Right cardiac atrium (tissue), 5 donors: ENCODE data around the gene PDIA6. TPM values are rescaled to one million over a fixed set of nuclear protein-coding genes. Genes with fewer than 3 reads are reported as not detected.

Experiments
- ATAC-seq, 2 donors: fragments of 200-7000 bp; cut with Tn5 transposase; one replicate each; pipeline versions ENCODE4 v1.8.0 to v1.9.1; 2020; ENCODE audit warnings: moderate library complexity in 2 of 2, mild to moderate bottlenecking in 1 of 2
- DNase-seq, 3 donors: peaks; one replicate each; pipeline ENCODE4 v3.0.0-alpha.2; 2020
- H3K27ac ChIP-seq: one replicate; pipeline ENCODE4 v1.5.1; 2013; ENCODE audit warnings: mild to moderate bottlenecking, low read length, control low read depth, moderate library complexity
- H3K27me3 ChIP-seq: one replicate; pipeline ENCODE4 v1.6.1; 2013; ENCODE audit not compliant: control insufficient read depth, insufficient read depth
- H3K4me1 ChIP-seq: one replicate; pipeline ENCODE4 v1.6.1; 2013; ENCODE audit warnings: low read length; ENCODE audit not compliant: control insufficient read depth, insufficient read depth
- H3K4me3 ChIP-seq: one replicate; pipeline ENCODE4 v1.5.1; 2013; ENCODE audit warnings: low read length, control low read depth
- H3K9me3 ChIP-seq: one replicate; pipeline ENCODE4 v1.6.1; 2013; ENCODE audit warnings: low read length; ENCODE audit not compliant: control insufficient read depth
- WGBS: extraction: QIAGEN DNeasy Blood & Tissue Kit; methylation state at CpG from one replicate; pipeline ENCODE4 v1.1.7; 2013; 5-methylcytosine and 5-hydroxymethylcytosine counted together
- intact Hi-C, 4 donors: fragments of 100-400 bp; cut with DNase I; formaldehyde crosslinking; loops; one replicate each; pipeline versions ENCODE4 v1.11.0 to v1.14.0; 2022 to 2023
- polyA plus RNA-seq: library from polyadenylated mRNA; stranded (reverse); fragments of 200-250 nt; gene quantifications from one replicate; pipeline ENCODE4 v1.2.3, GENCODE V29; 2013
- total RNA-seq, 4 donors: library from RNA; stranded (reverse); fragmentation: NEBNext Ultra II Directional; extraction: Animal tissue kit (Norgen Biotek cat#: 25700); gene quantifications; one replicate each; pipeline ENCODE4 v1.2.1, GENCODE V29; 2021
- donor health status: healthy with polysubstance abuse.
- donor health status: DM: no; HTN: yes; CAD: no.
- donor health status: DM: no; HTN: no; CAD: no.
- donor health status: DM: no; HTN: yes; CAD: no; lungs with severe emphysema.
- donor health status: DM: yes; HTN: yes; CAD: no.

PDIA6 gene
- total and polyA plus RNA-seq, 5 donors = 75.7 to 148 (median 122) TPM

DNA sequence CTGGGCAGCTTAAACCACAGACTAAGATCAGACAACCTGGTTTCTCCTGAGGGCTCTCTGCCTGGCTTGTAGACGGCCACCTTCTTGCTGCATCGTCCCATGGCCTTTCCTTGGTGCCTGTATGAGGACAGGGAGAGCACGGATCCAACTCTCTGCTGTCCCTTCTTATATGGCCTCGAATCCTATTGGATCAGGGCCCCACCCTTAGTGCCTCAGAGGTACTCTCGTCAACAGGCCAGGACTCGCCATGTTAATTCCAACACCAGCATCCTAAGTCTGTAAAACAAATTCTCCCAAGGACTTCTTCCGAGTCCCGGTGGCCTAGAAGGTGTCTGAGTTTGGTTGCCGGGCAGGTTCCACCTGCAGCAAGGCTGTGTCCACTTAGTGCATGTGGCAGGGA, 51.0 kb downstream of the PDIA6 start:
- WGBS = 85% methylated on average over 9 of the region's 9 CpGs
- Histone ChIP-seq H3K4me1 (no peaks in the 10 kb centered on the region), H3K9me3 (no peaks in the 10 kb centered on the region), H3K27me3 (no peaks in the 10 kb centered on the region), H3K27ac (no peak overlapping the region), H3K4me3 (no peak overlapping the region)
- intact Hi-C loops = no loop called here
- no peak for ATAC-seq
- DNase-seq = peak in 1 of 3 donors; percentile 12

DNA sequence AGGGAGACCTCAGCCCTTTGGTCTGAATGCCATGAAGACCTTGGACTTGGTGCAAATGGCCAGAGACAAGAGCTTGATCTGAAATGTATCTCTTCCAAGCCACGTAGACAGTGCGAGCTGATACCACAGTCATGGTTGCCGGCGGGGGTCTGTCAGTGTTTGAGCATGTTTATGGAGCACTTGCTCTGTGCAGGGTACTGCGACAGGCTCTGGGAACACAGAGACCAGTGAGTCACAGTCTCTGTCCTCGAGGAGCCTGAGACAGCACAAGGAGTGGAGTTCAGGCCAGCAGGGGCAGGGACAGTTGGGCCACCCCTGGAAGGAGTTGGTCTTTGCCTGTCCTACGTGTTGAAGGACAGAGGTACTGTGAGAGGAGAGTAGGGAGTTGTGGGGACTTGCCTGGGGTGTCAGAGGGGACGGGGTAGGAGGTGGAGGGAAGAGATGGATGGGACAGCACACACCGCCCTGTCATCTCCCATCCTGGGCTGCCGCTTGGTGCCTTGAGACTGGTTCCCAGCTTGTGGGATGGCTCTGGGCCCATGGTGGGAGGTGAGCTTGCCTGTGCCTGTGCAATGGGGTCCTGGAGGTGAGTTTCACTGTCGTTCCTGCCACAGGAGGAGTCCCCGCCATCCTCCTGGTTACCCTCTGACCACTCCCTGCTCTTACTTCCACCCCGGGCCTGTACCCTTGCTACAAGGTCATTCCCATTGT, 51.6 kb downstream of the PDIA6 start:
- no peaks in the 10 kb centered on the region for H3K27me3 ChIP-seq
- no peak overlapping the region for H3K27ac ChIP-seq
- H3K9me3 ChIP-seq = no peaks in the 10 kb centered on the region
- DNase-seq = peak in 1 of 3 donors; percentile 31
- WGBS = 88% methylated on average over 13 of the region's 13 CpGs
- H3K4me1 ChIP-seq = no peaks in the 10 kb centered on the region
- ATAC-seq = no peak
- intact Hi-C loops = no loop called here
- no peak overlapping the region for H3K4me3 ChIP-seq

DNA sequence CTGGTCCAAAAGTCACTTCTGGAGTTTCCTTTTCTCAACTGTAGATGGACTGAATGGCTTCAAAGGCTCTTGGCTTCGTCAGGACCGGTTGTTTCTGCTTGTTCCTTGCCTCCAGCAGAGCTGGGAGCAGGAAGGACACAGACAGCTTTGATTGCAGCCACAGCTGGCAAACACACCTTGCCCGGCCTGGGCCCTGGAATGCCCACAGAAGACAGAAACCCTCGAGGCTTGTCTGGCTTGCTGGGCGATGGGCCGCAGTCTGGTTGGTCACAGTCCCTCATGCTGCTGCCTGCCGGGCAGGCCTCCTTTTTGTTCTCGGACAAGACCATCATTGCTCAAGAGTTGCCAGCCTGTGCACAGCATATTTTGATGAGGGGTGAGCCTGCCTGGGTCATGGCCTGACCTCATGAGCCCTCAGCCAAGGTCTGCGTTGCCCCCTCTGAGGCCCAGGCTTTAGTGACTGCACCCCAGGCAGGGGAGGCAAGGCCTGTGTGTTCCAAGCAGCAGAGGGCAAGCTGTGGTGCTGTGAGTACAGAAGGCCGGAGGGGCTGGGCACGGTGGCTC, 53.4 kb downstream of the PDIA6 start:
- ATAC-seq = no peak
- intact Hi-C loops = no loop called here
- Histone ChIP-seq H3K27ac (no peak overlapping the region), H3K4me3 (no peak overlapping the region), H3K27me3 (no peaks in the 10 kb centered on the region), H3K9me3 (no peaks in the 10 kb centered on the region), H3K4me1 (no peaks in the 10 kb centered on the region)
- DNase-seq = peak in 1 of 3 donors; percentile 6
- WGBS = 87% methylated on average over 11 of the region's 11 CpGs

DNA sequence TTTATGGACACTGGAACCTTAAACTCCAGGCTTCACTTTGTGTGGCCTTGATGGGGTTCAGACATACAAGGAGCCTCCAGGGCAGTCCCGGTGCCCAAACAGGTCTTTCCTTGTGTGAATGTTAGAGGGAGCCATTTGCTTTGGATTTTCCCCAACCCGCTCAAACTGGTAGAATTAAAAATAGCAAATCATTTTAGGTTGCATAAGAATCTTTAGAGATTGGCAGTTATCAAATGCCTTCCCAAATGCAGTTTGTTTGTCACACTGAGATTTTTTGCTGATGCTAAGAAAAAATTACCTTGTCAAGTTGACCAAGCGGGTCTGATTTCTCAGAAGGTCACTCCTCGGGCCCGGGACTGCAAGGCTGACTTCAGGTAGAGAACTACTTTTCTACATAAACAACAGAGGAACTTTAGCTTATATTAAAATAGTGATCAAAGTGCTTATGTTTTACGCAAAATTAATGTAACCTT, 54.7 kb downstream of the PDIA6 start:
- 90% methylated on average over 6 of the region's 6 CpGs for WGBS
- intact Hi-C loops = no loop called here
- DNase-seq = peak in 1 of 3 donors; percentile 32
- ATAC-seq = no peak
- H3K4me1 ChIP-seq = no peaks in the 10 kb centered on the region
- H3K9me3 ChIP-seq = no peaks in the 10 kb centered on the region
- no peaks in the 10 kb centered on the region for H3K27me3 ChIP-seq
- H3K4me3 ChIP-seq = no peak overlapping the region
- no peak overlapping the region for H3K27ac ChIP-seq

DNA sequence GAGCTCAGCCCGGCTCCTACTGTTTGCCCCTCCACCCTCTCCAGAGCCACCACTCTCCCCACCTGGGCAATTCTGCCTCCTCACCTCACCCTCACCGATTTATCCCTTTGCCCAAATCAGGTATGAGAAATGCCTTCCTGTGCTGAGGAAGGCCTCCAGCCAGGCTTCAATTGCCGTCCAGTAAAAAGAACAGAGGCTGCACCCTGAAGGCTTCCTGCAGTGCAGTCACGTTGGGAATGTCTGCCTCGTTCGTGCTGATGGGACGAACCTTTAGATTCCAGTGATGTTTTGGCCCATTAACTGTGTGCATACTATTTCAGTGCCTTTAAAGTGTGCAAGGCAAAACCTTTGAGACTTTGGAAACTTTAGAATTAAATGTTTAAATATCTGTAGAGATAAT, 57.0 kb downstream of the PDIA6 start:
- Histone ChIP-seq H3K27ac (no peak overlapping the region), H3K4me3 (no peak overlapping the region), H3K27me3 (no peaks in the 10 kb centered on the region), H3K4me1 (no peaks in the 10 kb centered on the region), H3K9me3 (no peaks in the 10 kb centered on the region)
- DNase-seq (no peak), ATAC-seq (no peak)
- intact Hi-C loops = no loop called here
- 63% methylated on average over 7 of the region's 7 CpGs for whole genome bisulfite sequencing

DNA sequence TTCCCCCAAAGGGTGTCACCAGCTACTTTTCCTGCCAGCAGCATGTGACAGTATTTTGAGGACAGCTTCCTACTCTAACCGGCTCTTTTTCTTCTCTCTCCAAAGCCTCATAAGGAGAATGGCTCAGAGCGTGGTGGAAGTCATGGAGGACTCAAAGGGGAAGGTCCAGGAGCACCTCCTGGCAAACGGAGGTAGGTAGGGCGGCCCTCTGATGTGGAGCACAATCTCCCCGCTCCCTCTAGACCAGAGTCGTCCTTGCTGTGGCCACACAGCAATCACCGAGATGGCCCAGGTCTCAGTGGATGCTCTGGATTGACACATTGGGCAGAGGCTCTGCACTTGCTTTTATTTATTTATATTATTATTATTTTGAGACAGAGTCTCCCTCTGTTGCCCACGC, 58.7 kb downstream of the PDIA6 start:
- intact Hi-C loops = no loop called here
- Histone ChIP-seq H3K27ac (no peak overlapping the region), H3K9me3 (no peaks in the 10 kb centered on the region), H3K4me1 (no peaks in the 10 kb centered on the region), H3K27me3 (no peaks in the 10 kb centered on the region), H3K4me3 (no peak overlapping the region)
- 86% methylated on average over 8 of the region's 8 CpGs for WGBS
- DNase-seq = no peak
- ATAC-seq = no peak

DNA sequence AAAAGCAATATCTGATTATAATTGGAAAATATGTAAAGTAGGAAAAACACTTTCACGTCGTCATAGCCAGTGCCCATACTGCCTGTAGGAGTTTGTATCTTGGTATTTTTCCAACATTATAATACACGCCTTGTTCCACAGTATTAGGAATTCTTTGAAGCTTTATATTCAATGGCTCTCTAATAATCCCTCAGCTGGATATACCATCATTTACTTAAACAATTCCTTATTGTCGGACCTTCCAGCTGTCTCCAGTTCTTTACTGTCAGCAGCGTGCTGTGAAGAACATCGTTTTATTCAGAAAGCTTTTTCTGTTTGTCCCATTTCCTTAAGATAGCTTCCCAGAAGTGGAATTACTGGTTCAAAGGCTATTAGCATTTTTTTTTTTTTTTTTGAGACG, 59.4 kb downstream of the PDIA6 start:
- Histone ChIP-seq H3K9me3 (no peaks in the 10 kb centered on the region), H3K27ac (no peak overlapping the region), H3K4me3 (no peak overlapping the region), H3K4me1 (no peaks in the 10 kb centered on the region), H3K27me3 (no peaks in the 10 kb centered on the region)
- intact Hi-C loops = no loop called here
- 62% methylated on average over 7 of the region's 7 CpGs for WGBS
- no peak for ATAC-seq
- no peak for DNase-seq

DNA sequence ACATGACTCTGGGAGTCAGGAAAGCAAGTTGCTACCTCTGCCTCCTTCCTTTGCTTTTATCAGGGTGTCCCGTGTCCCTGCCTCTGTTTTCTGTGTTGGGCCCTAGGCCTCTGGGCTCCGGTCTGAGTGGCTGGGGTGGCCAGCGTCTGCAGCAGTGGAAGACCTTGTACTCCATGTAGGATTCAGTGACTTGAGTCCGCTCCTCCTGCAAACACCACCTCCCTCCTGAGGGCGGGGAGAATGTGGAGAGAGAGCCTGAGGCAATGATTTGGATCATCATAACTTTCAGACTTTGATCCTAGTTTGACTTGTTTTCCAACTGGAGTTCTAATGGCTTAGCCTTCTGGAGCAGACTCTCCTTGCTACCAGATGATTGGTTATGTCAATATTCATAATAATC, 60.3 kb downstream of the PDIA6 start:
- Histone ChIP-seq H3K9me3 (no peaks in the 10 kb centered on the region), H3K27me3 (no peaks in the 10 kb centered on the region), H3K4me3 (no peak overlapping the region), H3K27ac (no peak overlapping the region), H3K4me1 (no peaks in the 10 kb centered on the region)
- intact Hi-C loops = no loop called here
- ATAC-seq (no peak), DNase-seq (no peak)
- 77% methylated on average over 5 of the region's 5 CpGs for WGBS

DNA sequence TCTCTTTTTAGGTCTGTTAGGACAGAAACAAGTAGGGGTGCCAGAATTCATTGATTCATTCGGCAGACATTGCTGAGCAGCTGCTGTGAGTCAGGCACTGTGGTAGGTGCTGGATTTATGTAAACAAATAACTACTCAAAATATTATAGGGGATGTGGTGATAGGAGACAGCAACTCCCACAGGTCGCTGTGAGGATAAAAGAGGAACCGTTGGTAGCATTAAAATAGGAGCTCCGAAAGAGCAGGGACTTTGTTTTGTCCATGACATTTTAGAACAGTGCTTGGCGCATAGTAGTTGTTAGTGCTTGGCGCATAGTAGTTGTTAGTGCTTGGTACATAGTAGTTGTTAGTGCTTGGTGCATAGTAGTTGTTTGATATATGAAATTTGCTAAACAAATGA, 62.0 kb downstream of the PDIA6 start:
- DNase-seq (no peak), ATAC-seq (no peak)
- WGBS = 81% methylated on average over 6 of the region's 6 CpGs
- Histone ChIP-seq H3K27ac (no peak overlapping the region), H3K4me1 (no peaks in the 10 kb centered on the region), H3K9me3 (no peaks in the 10 kb centered on the region), H3K27me3 (no peaks in the 10 kb centered on the region), H3K4me3 (no peak overlapping the region)
- intact Hi-C loops = no loop called here

DNA sequence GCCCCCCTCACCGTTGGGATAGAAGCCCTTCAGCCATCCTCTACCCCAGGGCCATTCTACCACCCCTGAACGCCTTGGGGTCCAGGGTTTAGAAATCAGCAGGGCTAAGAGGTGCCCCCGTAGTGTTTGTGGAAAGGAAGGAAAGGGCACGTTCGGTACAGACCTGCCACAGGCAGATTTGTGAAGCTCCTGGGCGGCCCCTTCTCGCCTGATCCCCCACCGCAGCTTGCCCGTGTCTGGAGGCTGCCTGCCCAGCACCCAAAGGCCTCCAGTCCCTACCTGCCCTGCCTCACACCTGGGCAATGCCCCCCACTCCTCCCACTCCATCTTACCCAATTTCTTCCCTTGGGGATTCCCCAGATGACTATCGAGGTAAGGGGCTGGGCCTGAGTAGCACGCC, 69.9 kb downstream of the PDIA6 start:
- Histone ChIP-seq H3K9me3 (no peaks in the 10 kb centered on the region), H3K4me3 (no peak overlapping the region), H3K4me1 (no peaks in the 10 kb centered on the region), H3K27ac (no peak overlapping the region), H3K27me3 (no peaks in the 10 kb centered on the region)
- DNase-seq = no peak
- intact Hi-C loops = no loop called here
- WGBS = 89% methylated on average over 11 of the region's 11 CpGs
- no peak for ATAC-seq

DNA sequence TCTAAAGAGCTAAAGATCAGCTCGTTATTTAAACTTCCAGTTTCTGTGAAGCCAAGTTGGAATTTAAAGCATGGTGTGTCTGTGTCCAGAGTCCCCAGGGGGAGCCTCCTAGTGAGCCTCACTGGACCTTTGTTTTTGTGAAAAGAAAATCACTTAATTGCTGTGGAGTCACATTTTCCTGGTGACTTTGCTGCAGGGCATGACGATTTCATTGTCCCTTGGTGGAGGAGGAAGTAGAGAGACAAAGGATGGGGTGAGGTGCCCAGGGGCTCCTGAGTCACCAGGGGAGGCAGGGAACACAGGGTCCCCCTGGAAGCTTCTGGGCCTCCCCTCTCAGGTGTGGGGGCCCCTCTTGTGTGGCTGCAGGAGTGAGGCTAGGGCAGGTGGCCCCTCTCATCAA, 71.4 kb downstream of the PDIA6 start:
- H3K27me3 ChIP-seq = no peaks in the 10 kb centered on the region
- intact Hi-C loops = no loop called here
- DNase-seq (no peak), ATAC-seq (no peak)
- H3K27ac ChIP-seq = no peak overlapping the region
- H3K4me1 ChIP-seq = no peaks in the 10 kb centered on the region
- 47% methylated on average over 2 of the region's 2 CpGs for WGBS
- H3K9me3 ChIP-seq = no peaks in the 10 kb centered on the region
- H3K4me3 ChIP-seq = no peak overlapping the region
